Measurements from ENCODE around the gene MPP7. TPM values are rescaled to one million over a fixed set of nuclear protein-coding genes. Genes with fewer than 3 reads are reported as not detected.
"Not testable (repeated sequence)": the region's sequence is repeated elsewhere in the genome, so short reads cannot be mapped to it uniquely, and the experiment has no call there.

The MPP7 gene
- total RNA-seq, 1 donor from 2014 or later: 19.0 TPM

DNA sequence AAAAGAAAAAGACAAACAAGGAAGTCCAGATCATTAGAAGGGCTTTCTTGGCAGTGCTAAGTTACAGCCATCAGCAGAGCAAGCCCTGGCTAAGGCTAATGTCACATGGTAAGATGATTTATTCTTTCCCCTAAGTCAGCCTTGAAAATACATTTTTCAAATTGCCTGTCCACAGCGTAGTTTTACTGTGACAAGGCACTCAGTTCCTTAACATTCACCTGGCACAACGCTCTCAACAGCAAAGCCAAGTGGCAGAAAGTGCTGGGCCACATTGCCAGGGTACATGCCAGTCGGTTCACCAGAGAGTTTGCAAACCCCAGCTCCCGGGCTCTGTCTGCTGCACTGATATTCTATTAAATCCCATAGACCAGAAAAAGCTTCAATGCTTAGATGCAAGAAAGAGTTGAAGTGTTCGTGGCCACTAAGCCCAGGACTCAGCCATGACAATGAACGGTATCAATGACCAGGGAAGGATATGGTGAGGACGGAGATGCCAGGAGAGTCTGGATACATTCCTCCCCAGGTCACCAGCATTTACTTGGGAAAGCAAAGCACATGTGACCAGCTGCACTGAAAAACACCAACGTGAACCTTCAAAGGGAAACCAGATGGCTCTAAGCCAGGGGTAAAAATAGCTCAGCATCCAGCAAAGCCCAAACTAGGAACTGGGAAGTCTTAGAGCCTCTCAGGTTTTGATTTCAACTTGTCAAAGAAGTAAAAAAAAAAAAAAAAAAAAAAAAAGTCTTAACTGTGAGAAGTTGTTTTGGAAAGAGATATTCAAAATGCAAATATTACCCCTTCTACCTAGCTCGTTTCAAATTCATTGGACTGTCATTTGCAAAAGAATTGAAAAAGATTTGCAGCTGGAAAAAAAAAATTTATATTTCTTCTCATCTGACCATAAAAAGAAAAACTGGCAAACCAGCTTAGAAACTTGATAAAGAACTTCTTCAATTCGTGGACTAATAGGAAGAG is 23.9 kb upstream of the MPP7 start:
- Mint-ChIP-seq H3K9me3 (ENCODE audit: unreplicated experiment) (no peaks in the 10 kb centered on the region), H3K4me1 (ENCODE audit: low read depth, unreplicated experiment) (peaks cover 14% of the 10 kb centered on the region), H3K36me3 (ENCODE audit: unreplicated experiment) (no peaks in the 10 kb centered on the region), H3K4me3 (ENCODE audit: unreplicated experiment) (no peak overlapping the region), H3K27me3 (ENCODE audit: unreplicated experiment) (no peaks in the 10 kb centered on the region), H3K27ac (ENCODE audit: unreplicated experiment) (no peak overlapping the region)
- DNase-seq: no peak
- TF ChIP-seq CTCF (IDR thresholded peaks at IDR 0.05; ENCODE audit: partially characterized antibody, unreplicated experiment): no peak

GRCh38 chr10:28320799-28321198 is 17.9 kb upstream of the MPP7 start:
- Mint-ChIP-seq H3K9me3 (ENCODE audit: unreplicated experiment) (peaks cover 2% of the 10 kb centered on the region), H3K36me3 (ENCODE audit: unreplicated experiment) (no peaks in the 10 kb centered on the region), H3K27me3 (ENCODE audit: unreplicated experiment) (no peaks in the 10 kb centered on the region), H3K4me3 (ENCODE audit: unreplicated experiment) (no peak overlapping the region), H3K27ac (ENCODE audit: unreplicated experiment) (no peak overlapping the region), H3K4me1 (ENCODE audit: low read depth, unreplicated experiment) (peaks cover 3% of the 10 kb centered on the region)
- no peak for DNase-seq
- TF ChIP-seq CTCF (IDR thresholded peaks at IDR 0.05; ENCODE audit: partially characterized antibody, unreplicated experiment): no peak

DNA sequence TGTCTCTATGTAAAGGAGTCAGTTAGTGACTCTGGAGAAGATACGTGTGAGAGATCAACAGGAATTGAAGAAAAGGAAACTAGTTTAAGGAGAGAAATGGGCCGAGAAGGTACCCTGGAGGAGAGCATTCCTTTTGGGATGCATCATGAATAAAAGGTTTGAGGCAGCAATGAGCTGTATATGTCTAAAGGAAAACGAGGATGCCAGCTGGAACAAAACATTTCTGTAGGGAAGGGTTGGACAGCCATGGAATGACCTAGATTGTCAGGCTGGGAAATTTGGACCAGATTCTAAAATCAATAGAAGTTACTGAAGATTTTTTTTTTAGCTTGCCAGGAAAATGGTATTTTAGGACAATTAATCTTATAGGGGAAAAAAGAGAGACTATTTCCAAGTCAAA is 17.2 kb upstream of the MPP7 start:
- peaks cover 2% of the 10 kb centered on the region for H3K9me3 Mint-ChIP-seq (ENCODE audit: unreplicated experiment)
- DNase-seq: no peak
- H3K4me1 Mint-ChIP-seq (ENCODE audit: low read depth, unreplicated experiment): peaks cover 3% of the 10 kb centered on the region
- no peak for TF ChIP-seq CTCF (IDR thresholded peaks at IDR 0.05; ENCODE audit: partially characterized antibody, unreplicated experiment)
- no peaks in the 10 kb centered on the region for H3K36me3 Mint-ChIP-seq (ENCODE audit: unreplicated experiment)
- H3K4me3 Mint-ChIP-seq (ENCODE audit: unreplicated experiment): no peak overlapping the region
- H3K27ac Mint-ChIP-seq (ENCODE audit: unreplicated experiment): no peak overlapping the region
- H3K27me3 Mint-ChIP-seq (ENCODE audit: unreplicated experiment): no peaks in the 10 kb centered on the region

DNA sequence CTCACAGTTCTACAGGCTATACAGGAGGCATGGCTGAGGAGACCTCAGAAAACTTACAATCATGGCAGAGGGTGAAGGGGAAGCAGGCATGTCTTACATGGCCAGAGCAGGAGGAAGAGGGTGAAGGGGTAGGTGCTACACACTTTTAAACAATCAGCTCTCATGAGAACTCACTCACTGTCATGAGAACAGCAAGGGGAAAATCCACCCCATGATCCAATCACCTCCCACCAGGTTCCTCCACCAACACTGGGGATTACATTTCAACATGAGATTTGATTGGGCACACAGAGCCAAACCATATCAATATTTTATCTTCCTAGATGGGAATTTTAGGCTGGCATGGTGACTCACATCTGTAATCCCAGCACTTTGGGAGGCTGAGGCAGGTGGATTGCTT is 16.2 kb upstream of the MPP7 start:
- not testable (repeated sequence) for H3K9me3 Mint-ChIP-seq (ENCODE audit: unreplicated experiment); H3K4me1 Mint-ChIP-seq (ENCODE audit: low read depth, unreplicated experiment); H3K4me3 Mint-ChIP-seq (ENCODE audit: unreplicated experiment)

GRCh38 chr10:28318626-28319025 is 15.8 kb upstream of the MPP7 start:
- no peak overlapping the region for H3K4me3 Mint-ChIP-seq (ENCODE audit: unreplicated experiment)
- peaks cover 5% of the 10 kb centered on the region for H3K4me1 Mint-ChIP-seq (ENCODE audit: low read depth, unreplicated experiment)
- H3K36me3 Mint-ChIP-seq (ENCODE audit: unreplicated experiment): no peaks in the 10 kb centered on the region
- H3K27ac Mint-ChIP-seq (ENCODE audit: unreplicated experiment): no peak overlapping the region
- H3K27me3 Mint-ChIP-seq (ENCODE audit: unreplicated experiment): no peaks in the 10 kb centered on the region
- peaks cover 2% of the 10 kb centered on the region for H3K9me3 Mint-ChIP-seq (ENCODE audit: unreplicated experiment)
- DNase-seq: no peak
- TF ChIP-seq CTCF (IDR thresholded peaks at IDR 0.05; ENCODE audit: partially characterized antibody, unreplicated experiment): no peak

More for the DNA sequence above, 16.2 kb upstream of the MPP7 start:
- not testable (repeated sequence) for DNase-seq; H3K27ac Mint-ChIP-seq (ENCODE audit: unreplicated experiment); H3K36me3 Mint-ChIP-seq (ENCODE audit: unreplicated experiment); H3K27me3 Mint-ChIP-seq (ENCODE audit: unreplicated experiment)
